Raji (cell line): ENCODE results near the gene MBNL1.

Experiments used
- POLR2A ChIP-seq: IDR thresholded peaks from 2 replicates; pipeline ENCODE4 v1.6.1; 2011; ENCODE audit warnings: low read depth, low read length, control low read depth; ENCODE audit not compliant: insufficient read depth

Gene MBNL1

DNA sequence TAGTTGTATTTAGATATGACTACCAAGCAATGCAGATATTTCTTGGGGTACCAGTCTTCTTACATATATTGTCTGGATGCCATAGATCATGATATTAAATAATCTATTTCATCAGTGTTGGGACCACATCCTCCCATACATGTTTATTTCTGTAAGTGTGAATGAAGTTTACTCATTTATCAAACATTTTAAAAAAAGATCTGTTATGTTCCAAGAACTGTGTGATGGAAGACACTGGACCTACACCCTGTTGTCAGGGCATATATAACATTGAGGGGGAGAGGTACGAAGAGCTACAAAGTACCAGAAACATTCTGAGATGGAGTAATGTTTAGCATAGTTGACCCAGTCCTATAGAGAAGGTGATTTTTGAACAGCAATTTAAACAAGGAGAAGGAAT, 26.6 kb downstream of the MBNL1 start:
- no peak for TF ChIP-seq POLR2A

GRCh38 chr3:152295806-152296205, 27.1 kb downstream of the MBNL1 start:
- TF ChIP-seq POLR2A = no peak

DNA sequence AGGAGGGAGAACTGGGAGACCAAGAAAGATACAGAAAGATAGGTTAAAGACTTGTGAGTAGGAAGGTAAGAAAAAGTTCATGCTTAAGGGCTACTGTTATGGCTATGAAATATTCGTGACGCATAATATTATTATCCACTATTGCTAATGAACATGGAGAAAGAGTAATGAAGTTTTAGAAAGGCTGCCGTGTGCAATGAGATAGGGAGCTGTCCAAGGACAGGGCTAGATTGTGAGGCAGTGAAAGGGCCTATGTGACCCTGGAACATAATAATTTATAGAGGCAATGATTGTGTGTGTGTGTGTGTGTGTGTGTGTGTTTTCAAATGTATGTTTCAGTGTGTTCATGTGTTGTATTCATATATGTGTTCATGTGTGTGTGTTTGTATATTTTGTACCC, 27.7 kb downstream of the MBNL1 start:
- TF ChIP-seq POLR2A = no peak

DNA sequence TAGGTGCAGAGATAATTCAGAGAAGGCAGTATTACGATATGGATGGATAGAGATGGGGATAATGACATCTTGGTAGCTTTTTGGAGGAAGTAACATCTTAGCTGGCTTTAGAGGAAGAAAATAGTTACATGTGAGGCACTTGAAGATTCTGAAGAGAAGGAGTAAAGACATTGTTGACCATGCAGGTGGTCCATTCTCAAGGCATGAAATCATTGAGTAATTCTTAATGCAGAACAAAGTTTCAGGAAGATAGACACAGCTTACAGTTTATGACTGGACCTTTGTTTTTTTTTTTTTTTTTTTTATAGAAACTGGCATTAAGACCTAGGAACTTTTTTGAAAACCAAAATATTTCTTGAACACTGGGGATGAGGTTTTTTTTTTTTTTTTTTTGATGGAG, 28.2 kb downstream of the MBNL1 start:
- no peak for TF ChIP-seq POLR2A

DNA sequence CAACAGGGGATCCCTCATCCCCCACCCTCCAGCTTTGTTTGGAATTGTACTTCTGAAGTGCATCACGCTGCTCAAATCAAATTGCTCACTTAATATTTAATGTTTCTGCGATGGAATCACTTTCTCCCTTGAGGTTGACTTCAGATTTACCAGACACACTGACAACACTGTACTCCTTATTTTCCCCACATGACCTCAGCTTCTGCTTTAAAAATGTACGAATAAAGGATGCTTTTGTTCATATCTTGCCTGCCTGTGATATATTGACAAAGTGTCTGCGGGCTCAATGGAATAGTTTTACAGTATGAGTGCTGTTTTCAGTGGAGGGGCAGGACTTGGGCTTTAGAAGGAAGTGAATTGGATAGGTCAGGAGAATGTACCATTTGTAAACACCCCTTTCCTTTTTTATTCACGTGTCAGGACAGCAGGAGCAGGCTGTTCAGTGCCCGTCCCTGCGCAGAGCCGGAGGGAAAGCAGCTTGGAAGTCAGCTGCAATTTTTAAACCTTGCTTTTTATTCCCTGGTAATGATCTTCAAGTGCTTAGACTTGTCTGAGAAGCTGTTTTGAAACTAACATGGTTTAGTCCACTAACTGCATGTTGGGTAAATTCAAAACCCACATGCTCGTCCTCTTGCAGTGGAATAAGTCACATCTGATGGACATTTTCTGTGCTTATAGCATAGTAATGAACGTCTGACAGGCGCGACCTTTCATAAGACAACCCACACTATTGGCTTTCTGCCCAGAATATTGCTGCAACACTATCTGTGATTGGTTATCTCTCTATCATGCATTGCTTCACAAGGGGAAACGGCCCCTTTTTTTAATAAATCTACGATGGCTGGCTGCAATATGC, 29.9 kb downstream of the MBNL1 start:
- TF ChIP-seq POLR2A = no peak

- TF ChIP-seq POLR2A = no peak
These were observed 30.7 kb downstream of the MBNL1 start for GRCh38 chr3:152299249-152299976.

DNA sequence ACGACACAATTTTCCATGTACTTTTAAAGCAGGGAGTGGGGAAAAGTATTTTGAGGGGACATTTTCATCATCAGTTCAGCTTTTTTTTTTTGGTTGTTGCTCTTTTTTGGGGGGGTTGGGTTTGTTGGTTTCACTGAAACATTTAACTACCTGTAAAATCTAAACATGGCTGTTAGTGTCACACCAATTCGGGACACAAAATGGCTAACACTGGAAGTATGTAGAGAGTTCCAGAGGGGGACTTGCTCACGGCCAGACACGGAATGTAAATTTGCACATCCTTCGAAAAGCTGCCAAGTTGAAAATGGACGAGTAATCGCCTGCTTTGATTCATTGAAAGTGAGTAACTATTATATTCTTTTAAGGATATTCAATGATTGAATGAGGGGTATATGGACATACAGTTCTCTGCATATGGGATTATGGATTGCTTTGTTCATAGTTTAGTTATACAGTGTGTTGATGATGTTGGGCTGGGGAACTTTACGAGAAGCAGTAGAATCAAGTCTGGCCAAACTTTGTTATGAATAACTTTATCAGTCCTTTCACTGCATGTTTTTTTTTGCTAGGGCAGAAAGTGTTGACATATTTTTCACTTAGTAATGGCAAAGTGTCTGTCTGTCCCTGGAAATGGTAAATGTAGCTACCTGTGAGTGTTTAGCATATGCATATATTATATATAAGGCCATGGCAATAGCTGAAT, 31.5 kb downstream of the MBNL1 start:
- no peak for TF ChIP-seq POLR2A

DNA sequence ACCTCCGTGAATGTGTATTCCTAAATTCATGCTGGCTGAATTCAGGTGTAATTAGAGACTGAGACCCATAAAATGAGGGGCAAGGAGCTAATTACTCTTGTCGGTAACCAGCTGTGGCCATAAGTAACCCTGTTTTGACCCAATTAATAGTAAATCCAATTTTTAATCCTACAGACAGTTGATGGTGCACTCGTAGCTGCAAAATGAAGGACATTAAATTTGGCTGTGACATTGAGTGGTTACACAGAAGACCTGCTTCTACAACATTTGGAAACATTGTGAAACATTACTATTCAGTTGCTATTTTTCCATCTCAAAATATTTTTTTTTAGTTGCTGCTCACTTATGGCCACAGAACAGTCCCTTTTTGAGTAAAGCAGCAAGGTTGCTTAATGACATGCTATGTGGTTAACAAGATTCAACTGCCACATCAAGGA, 33.0 kb downstream of the MBNL1 start:
- TF ChIP-seq POLR2A = no peak

GRCh38 chr3:152302521-152303021, 33.8 kb downstream of the MBNL1 start:
- no peak for TF ChIP-seq POLR2A

DNA sequence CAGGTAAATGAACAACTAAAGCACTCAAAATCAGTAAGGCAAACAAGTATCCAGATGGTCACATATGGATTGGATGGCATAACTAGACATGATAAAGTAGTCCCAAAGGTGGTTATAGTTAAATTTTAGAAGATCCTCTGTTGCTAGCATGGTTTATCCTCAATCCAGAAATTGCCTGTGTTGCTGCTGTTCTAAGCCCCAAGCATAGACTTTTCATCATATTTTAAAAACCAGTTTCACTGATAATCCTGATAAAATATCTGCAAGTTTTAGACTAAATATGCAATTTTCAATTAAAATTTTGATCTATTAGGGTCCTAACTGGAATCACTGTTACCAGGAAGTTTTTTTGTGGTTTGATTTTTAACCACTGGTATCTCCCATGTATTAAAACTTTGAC, 35.4 kb downstream of the MBNL1 start:
- no peak for TF ChIP-seq POLR2A

DNA sequence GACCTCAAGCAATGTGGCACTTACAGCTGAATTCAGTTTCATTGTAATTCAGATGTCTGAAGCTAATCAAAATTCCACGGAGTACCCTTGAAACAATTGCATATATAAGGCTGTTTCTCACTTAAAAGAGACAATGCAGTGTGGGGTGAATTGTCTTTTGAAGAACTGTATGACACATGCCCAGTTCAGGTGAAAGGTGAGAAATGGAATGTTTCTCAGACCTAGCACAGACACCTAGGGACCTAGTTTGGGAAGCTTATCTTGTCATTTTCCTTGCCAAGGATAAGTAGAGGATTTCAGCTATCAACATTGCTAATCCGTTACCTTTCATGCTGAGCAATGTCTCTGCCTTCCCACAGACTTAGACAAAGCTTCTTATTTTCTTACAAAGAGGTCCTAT, 36.3 kb downstream of the MBNL1 start:
- no peak for TF ChIP-seq POLR2A

DNA sequence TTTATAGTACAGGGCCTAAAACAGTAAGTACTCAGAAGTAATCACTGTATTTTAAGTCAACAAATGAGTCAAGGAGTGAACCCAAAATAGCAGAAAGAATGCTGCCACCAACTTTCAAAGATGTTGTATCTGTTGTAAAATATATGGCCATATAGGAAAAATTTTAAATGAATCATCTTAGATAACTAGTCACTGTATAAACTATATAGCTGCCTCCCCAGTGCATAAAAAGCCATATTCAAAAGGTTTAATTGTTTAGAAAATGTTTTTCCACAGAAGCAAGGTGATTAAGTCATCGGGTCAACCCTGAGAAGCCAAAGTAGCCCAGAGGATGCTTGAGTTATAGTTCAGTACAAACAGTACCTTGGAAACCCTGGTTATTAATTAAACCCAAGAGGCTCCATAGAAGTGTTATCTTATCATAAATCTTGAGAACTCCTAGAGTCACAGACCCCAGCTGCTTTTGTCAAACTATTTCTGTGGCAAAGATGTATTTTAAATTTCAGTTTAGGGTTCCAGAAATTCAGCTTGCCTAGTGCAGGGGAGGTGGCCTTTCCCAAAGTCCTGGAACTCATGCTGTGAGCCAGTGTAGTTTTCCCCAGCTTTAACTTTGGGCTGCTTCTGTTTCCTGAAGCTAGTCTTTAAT, 39.2 kb downstream of the MBNL1 start:
- no peak for TF ChIP-seq POLR2A

- no peak for TF ChIP-seq POLR2A
These were observed 39.7 kb downstream of the MBNL1 start for GRCh38 chr3:152308475-152308844.

DNA sequence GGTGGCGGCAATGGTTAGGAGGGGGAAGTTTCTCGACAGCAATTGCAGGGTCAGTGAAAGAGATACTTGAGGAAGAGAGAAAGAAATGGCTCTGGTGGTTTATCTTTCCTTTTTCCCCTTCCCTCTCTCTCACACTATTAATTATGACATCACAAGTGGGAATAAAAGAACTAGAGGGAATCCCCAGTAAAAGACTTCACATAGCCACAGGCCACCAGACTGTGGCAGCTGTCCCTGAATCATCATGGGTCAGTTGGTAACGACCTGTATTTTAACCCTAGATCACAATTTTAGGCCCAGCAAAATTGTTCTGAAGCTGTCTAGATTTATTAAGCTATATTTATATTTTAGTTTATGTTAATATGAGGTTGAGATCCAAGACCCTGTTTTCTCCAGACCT, 40.3 kb downstream of the MBNL1 start:
- no peak for TF ChIP-seq POLR2A
